Neuronal stem cell (in vitro differentiated cells): ENCODE measurements around the gene ARSK.

Experiments used
- DNase-seq: peaks from one replicate; pipeline ENCODE4 v3.0.0-alpha.2; 2013; ENCODE audit warnings: low spot score
- H2AFZ ChIP-seq: one replicate; pipeline ENCODE4 v1.6.1; 2013; ENCODE audit warnings: mild to moderate bottlenecking, low read length, inconsistent platforms
- H2AK5ac ChIP-seq: 2 replicates; pipeline ENCODE4 v1.6.1; 2013; ENCODE audit warnings: low read depth, mild to moderate bottlenecking, inconsistent platforms, low read length, moderate library complexity, mixed read lengths
- H2BK120ac ChIP-seq: 2 replicates; pipeline ENCODE4 v1.6.1; 2013; ENCODE audit warnings: low read depth, mild to moderate bottlenecking, inconsistent platforms, low read length, moderate library complexity, mixed read lengths
- H2BK12ac ChIP-seq: one replicate; pipeline ENCODE4 v1.6.1; 2013; ENCODE audit warnings: low read length, inconsistent platforms
- H2BK15ac ChIP-seq: 2 replicates; pipeline ENCODE4 v1.6.1; 2013; ENCODE audit warnings: mild to moderate bottlenecking, low read length, inconsistent platforms, mixed read lengths
- H2BK5ac ChIP-seq: one replicate; pipeline ENCODE4 v1.6.1; 2013; ENCODE audit warnings: inconsistent platforms, mild to moderate bottlenecking, low read length, moderate library complexity
- H3K14ac ChIP-seq: one replicate; pipeline ENCODE4 v1.6.1; 2013; ENCODE audit warnings: low read length, inconsistent platforms
- H3K18ac ChIP-seq: 2 replicates; pipeline ENCODE4 v1.6.1; 2013; ENCODE audit warnings: low read length, inconsistent platforms
- H3K23ac ChIP-seq: 2 replicates; pipeline ENCODE4 v1.6.1; 2013; ENCODE audit warnings: low read depth, mild to moderate bottlenecking, mixed read lengths, low read length, inconsistent platforms; ENCODE audit not compliant: poor library complexity
- H3K27ac ChIP-seq: replicated peaks from 3 replicates; pipeline ENCODE4 v1.5.1; 2013; ENCODE audit warnings: low read length, inconsistent platforms
- H3K27me3 ChIP-seq, 3 experiments: 2 replicates each; pipeline ENCODE4 v1.6.1; 2013; ENCODE audit warnings: low read length in 3 of 3, mild to moderate bottlenecking in 2 of 3, inconsistent platforms in 1 of 3, low read depth in 1 of 3, mixed read lengths in 1 of 3, moderate library complexity in 1 of 3; ENCODE audit not compliant: control insufficient read depth in 3 of 3, insufficient read depth in 3 of 3
- H3K36me3 ChIP-seq, 2 donors: replicated peaks in 1 of 2; 2 replicates each; pipeline ENCODE4 v1.6.1; 2013; ENCODE audit warnings: low read length in 2 of 2; ENCODE audit not compliant: control insufficient read depth in 2 of 2, insufficient read depth in 2 of 2
- H3K4ac ChIP-seq: 2 replicates; pipeline ENCODE4 v1.6.1; 2013; ENCODE audit warnings: inconsistent platforms, mild to moderate bottlenecking, low read length, moderate library complexity
- H3K4me1 ChIP-seq, 2 donors: 1 replicate in 1 of 2; 2 replicates in 1 of 2; pipeline ENCODE4 v1.6.1; 2013; ENCODE audit warnings: low read length in 2 of 2, low read depth in 1 of 2; ENCODE audit not compliant: control insufficient read depth in 2 of 2, insufficient read depth in 1 of 2
- H3K4me2 ChIP-seq: one replicate; pipeline ENCODE4 v1.6.1; 2013; ENCODE audit warnings: mild to moderate bottlenecking, low read length, inconsistent platforms; ENCODE audit not compliant: insufficient read depth, poor library complexity, severe bottlenecking
- H3K4me3 ChIP-seq, 2 donors: 2 replicates each; pipeline ENCODE4 v1.5.1; 2013; ENCODE audit warnings: low read length in 2 of 2, mild to moderate bottlenecking in 2 of 2, inconsistent platforms in 1 of 2, moderate library complexity in 1 of 2
- H3K79me1 ChIP-seq: one replicate; pipeline ENCODE4 v1.6.1; 2013; ENCODE audit warnings: low read depth, mild to moderate bottlenecking, inconsistent platforms, low read length, moderate library complexity
- H3K9ac ChIP-seq: one replicate; pipeline ENCODE4 v1.6.1; 2013; ENCODE audit warnings: mild to moderate bottlenecking, low read depth, low read length, inconsistent platforms; ENCODE audit not compliant: poor library complexity
- H3K9me3 ChIP-seq, 2 donors: replicated peaks in 1 of 2; 2 replicates each; pipeline versions ENCODE3 to v1.6.1; 2013; ENCODE audit warnings: low read length in 2 of 2, mild to moderate bottlenecking in 2 of 2, inconsistent platforms in 1 of 2, low read depth in 1 of 2, mixed read lengths in 1 of 2, moderate library complexity in 1 of 2; ENCODE audit not compliant: control insufficient read depth in 2 of 2, insufficient read depth in 1 of 2
- H4K8ac ChIP-seq: one replicate; pipeline ENCODE4 v1.6.1; 2013; ENCODE audit warnings: low read depth, mild to moderate bottlenecking, inconsistent platforms, low read length, moderate library complexity
- H4K91ac ChIP-seq: one replicate; pipeline ENCODE4 v1.6.1; 2013; ENCODE audit warnings: low read length, low read depth, mild to moderate bottlenecking, inconsistent platforms; ENCODE audit not compliant: poor library complexity
- WGBS, 2 donors: extraction: QIAGEN DNeasy Blood & Tissue Kit; methylation state at CpG; one replicate each; pipeline ENCODE4 v1.1.7; 2013; ENCODE audit warnings: missing lambda C conversion rate in 2 of 2, mixed read lengths in 1 of 2; ENCODE audit not compliant: insufficient read length in 2 of 2, insufficient replicate concordance in 1 of 2; ENCODE audit errors: extremely low coverage in 2 of 2; 5-methylcytosine and 5-hydroxymethylcytosine counted together

Gene ARSK

DNA sequence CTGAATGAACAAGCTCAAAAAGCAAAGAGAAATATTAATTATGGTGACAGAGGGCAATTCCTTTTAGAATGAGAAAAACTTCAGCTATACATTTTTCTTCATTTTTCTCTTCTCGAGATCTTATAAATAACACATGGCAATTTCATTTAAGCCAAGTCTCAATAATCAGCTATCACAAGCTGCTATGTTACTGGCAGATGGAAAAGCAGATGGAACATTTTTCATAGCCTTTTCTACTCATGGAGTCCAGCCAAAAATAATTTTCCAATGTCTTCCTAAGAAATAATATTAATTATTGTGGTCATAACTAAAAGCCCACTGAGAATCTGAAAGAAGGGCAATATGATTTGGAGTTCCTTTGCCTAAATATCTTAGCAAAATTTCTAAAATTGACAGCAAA, 35.8 kb upstream of the ARSK start:
- no peak overlapping the region for H2BK15ac ChIP-seq
- H3K4me1 ChIP-seq, result no peaks in the 10 kb centered on the region
- H3K27me3 ChIP-seq, result no peaks in the 10 kb centered on the region
- no peaks in the 10 kb centered on the region for H3K9me3 ChIP-seq
- H4K8ac ChIP-seq, result no peak overlapping the region
- no peak overlapping the region for H2BK12ac ChIP-seq
- no peak overlapping the region for H4K91ac ChIP-seq
- no peak overlapping the region for H3K27ac ChIP-seq
- H3K4me2 ChIP-seq, result no peak overlapping the region
- no peak overlapping the region for H2BK120ac ChIP-seq
- H3K79me1 ChIP-seq, result no peaks in the 10 kb centered on the region
- H3K4ac ChIP-seq, result no peak overlapping the region
- H2BK5ac ChIP-seq, result no peak overlapping the region
- no peak for DNase-seq
- peaks cover 3 to 99% of the 10 kb centered on the region in 2 donors for H3K36me3 ChIP-seq
- H3K9ac ChIP-seq, result no peak overlapping the region
- no peak overlapping the region for H3K4me3 ChIP-seq
- no peak overlapping the region for H3K14ac ChIP-seq
- no peak overlapping the region for H3K18ac ChIP-seq
- H2AFZ ChIP-seq, result no peak overlapping the region
- no peak overlapping the region for H2AK5ac ChIP-seq
- H3K23ac ChIP-seq, result no peak overlapping the region
- WGBS, 2 donors, result no CpG with 5 or more reads among the region's 1 CpG

DNA sequence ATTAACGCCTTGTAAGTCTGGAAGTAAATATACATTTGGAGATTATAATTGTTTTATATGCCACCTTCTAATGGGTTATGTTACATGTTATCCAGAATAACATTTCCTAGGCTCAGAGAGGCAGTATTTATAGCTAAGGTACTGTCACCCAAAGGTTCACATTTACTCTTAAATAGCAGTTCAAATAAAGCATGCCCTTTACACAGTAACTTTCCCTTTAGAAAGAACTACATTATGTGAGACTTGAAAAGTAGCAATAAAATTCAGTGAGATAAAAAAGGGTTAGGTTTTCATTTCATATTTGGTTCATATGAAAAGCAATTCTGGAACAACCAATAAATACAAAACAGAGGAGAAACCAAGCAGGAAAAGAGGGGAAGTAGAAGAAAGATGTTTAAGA, 35.2 kb upstream of the ARSK start:
- Histone ChIP-seq H2BK12ac (no peak overlapping the region), H3K4me1 (no peaks in the 10 kb centered on the region), H3K4me2 (no peak overlapping the region), H3K23ac (no peak overlapping the region), H2BK120ac (no peak overlapping the region), H3K27me3 (no peaks in the 10 kb centered on the region), H2BK15ac (no peak overlapping the region), H3K18ac (no peak overlapping the region), H4K91ac (no peak overlapping the region), H3K4me3 (no peak overlapping the region), H4K8ac (no peak overlapping the region), H3K14ac (no peak overlapping the region), H3K36me3 (peaks cover 3 to 99% of the 10 kb centered on the region in 2 donors), H3K4ac (no peak overlapping the region), H3K9ac (no peak overlapping the region), H2AFZ (no peak overlapping the region), H3K27ac (no peak overlapping the region), H3K79me1 (no peaks in the 10 kb centered on the region), H2AK5ac (no peak overlapping the region), H3K9me3 (no peaks in the 10 kb centered on the region), H2BK5ac (no peak overlapping the region)
- no peak for DNase-seq
- WGBS, 2 donors, result no CpG with 5 or more reads among the region's 1 CpG

DNA sequence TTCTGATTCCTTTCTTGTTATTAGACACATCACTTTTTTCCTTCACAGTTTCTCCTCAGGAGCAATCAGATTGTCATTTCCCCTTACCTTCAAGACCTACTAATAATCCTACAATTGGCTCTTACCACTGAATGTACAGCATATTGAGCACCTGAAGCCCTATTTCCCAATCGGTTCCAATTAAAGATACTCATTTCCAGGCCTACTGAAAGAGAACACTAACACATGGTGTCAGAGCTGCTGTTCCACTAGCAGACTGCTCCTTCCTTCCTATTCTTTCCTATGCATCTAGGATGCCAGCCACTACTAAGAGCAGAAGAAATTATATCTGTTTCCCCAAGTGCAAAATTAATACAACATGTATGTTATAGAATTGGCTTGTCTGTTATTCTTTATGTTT, 34.7 kb upstream of the ARSK start:
- no CpG with 5 or more reads among the region's 1 CpG for WGBS, 2 donors
- H2AFZ ChIP-seq, result no peak overlapping the region
- H3K14ac ChIP-seq, result no peak overlapping the region
- no peak overlapping the region for H3K4ac ChIP-seq
- no peak overlapping the region for H3K4me3 ChIP-seq
- H3K36me3 ChIP-seq, result peaks cover 3 to 99% of the 10 kb centered on the region in 2 donors
- no peak overlapping the region for H2BK12ac ChIP-seq
- H2BK15ac ChIP-seq, result no peak overlapping the region
- no peaks in the 10 kb centered on the region for H3K79me1 ChIP-seq
- no peak overlapping the region for H3K18ac ChIP-seq
- no peak overlapping the region for H4K8ac ChIP-seq
- no peak overlapping the region for H2BK120ac ChIP-seq
- no peak overlapping the region for H2BK5ac ChIP-seq
- no peak overlapping the region for H3K9ac ChIP-seq
- no peak overlapping the region for H3K4me2 ChIP-seq
- H3K27ac ChIP-seq, result no peak overlapping the region
- H3K9me3 ChIP-seq, result no peaks in the 10 kb centered on the region
- H4K91ac ChIP-seq, result no peak overlapping the region
- no peak overlapping the region for H3K23ac ChIP-seq
- no peaks in the 10 kb centered on the region for H3K4me1 ChIP-seq
- H2AK5ac ChIP-seq, result no peak overlapping the region
- no peak for DNase-seq
- H3K27me3 ChIP-seq, result no peaks in the 10 kb centered on the region

DNA sequence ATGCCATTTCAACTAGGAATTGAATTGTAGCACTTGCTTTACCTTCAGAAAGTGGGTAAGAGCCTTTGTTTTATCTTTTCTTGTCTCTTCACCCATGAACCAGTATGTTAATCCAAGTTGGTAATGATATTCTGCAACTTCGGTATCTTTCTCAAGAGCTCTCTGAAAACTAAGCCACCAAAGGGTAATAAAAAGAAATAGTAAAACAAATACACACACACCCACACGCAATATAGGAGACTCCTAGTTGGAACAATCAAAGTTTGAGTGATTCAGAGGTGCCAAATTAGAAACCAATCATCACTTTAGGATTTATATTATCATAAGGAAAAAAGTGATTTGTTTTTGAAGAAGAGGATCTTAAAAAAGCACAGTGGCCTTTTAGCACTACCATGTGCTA, 30.5 kb upstream of the ARSK start:
- Histone ChIP-seq H2AK5ac (no peak overlapping the region), H2BK15ac (no peak overlapping the region), H3K4me1 (no peaks in the 10 kb centered on the region), H3K23ac (no peak overlapping the region), H2AFZ (no peak overlapping the region), H3K9me3 (no peaks in the 10 kb centered on the region), H2BK12ac (no peak overlapping the region), H2BK120ac (no peak overlapping the region), H3K14ac (no peak overlapping the region), H3K4me3 (no peak overlapping the region), H3K4me2 (no peak overlapping the region), H3K18ac (no peak overlapping the region), H3K79me1 (no peaks in the 10 kb centered on the region), H4K91ac (no peak overlapping the region), H2BK5ac (no peak overlapping the region), H3K9ac (no peak overlapping the region), H4K8ac (no peak overlapping the region), H3K36me3 (peaks cover 2 to 100% of the 10 kb centered on the region in 2 donors), H3K4ac (no peak overlapping the region), H3K27ac (no peak overlapping the region), H3K27me3 (no peaks in the 10 kb centered on the region)
- DNase-seq, result no peak
- no CpG with 5 or more reads among the region's 2 CpGs for WGBS, 2 donors
